ENCODE measurements around the gene GPR156. TPM values are rescaled to one million over a fixed set of nuclear protein-coding genes. Genes with fewer than 3 reads are reported as not detected.

The GPR156 gene
- polyA plus RNA-seq, 3 donors from 2014 or later: not detected

DNA sequence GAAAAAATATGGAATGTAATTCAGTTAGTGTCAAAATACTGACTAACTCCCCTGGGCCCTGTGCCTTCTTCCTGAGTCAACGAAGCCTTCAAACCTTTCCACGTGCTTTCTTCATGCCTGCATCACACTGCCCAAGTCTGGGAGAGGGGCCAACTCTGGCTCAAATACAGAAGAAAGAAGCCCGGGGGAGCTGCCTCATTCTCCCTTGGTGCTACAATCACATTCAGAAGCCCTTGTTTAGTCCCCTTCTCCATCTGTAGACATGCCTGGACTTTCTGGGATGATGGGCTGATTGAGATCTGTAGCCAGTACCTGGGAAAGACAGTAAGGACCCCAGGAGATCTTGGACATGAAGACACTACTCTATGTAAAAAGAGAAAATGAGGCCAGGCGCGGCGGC is 113.0 kb downstream of the GPR156 start:
- no peak for DNase-seq
- Mint-ChIP-seq H3K4me3 (no peak overlapping the region), H3K27ac (no peak overlapping the region), H3K4me1 (no peaks in the 10 kb centered on the region), H3K9me3 (no peaks in the 10 kb centered on the region), H3K27me3 (ENCODE audit: low read depth in 3 of 3) (peaks cover 0 to 4% (median 2%) of the 10 kb centered on the region in 3 donors), H3K36me3 (no peaks in the 10 kb centered on the region)

DNA sequence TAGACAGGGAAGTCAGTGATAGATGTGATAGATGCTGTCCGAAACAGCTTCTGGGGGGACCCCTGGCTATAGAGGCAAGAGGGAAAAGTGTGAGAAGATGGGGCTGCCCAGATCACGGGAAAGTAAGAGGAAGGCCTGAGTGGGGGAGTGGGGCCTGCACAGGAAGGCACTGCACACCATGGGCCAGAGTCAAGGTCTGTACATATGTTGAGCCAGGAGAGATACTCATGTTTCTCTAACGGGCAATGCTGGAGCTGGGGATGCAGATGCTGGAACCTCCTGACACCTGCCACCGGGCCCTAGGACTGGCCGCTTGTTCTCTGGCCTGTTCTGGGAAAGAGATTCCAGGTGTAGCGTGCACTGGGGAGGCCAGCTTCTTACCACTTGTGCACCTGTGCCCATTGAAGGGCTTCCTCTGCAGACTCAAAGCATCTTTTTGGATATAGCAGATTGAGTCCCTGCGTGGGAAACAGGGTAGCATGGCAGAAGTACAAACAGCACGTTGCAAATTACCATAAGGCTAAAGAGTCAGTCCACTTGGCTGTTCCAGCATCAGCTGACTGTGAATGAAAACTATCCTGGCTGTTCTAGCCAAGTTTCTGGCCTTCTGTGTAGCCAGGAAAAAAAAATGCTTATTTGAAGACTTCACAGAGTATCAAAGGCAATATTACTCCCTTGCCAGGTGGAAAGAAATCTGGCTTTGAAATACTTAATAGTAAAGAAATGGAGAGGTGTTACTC is 113.7 kb downstream of the GPR156 start:
- H3K4me3 Mint-ChIP-seq: no peak overlapping the region
- H3K9me3 Mint-ChIP-seq: no peaks in the 10 kb centered on the region
- H3K36me3 Mint-ChIP-seq: no peaks in the 10 kb centered on the region
- H3K27ac Mint-ChIP-seq: no peak overlapping the region
- H3K4me1 Mint-ChIP-seq: no peaks in the 10 kb centered on the region
- no peak for DNase-seq
- H3K27me3 Mint-ChIP-seq (ENCODE audit: low read depth in 3 of 3): peaks cover 0 to 4% (median 0%) of the 10 kb centered on the region in 3 donors

DNA sequence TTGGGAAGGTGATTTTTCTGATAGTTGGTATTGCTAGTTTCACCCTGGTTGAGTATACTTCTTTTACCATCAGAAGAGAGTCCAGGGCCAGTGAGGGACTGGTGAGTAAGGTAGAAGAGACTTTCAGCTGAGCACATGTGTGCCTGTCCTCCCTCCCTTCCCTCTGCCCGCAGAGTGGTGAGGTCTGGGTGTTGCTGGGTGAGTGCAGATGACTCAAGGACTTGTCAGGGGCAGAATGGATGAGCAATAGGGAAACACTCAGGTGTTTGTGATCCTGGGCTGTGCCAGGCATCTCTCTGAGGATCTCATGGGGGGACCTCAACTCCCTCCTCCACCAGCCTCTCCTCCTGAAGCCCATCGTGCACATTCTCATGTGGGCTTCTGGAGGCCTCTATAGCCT is 114.8 kb downstream of the GPR156 start:
- Mint-ChIP-seq H3K9me3 (no peaks in the 10 kb centered on the region), H3K27ac (no peak overlapping the region), H3K4me3 (no peak overlapping the region), H3K36me3 (no peaks in the 10 kb centered on the region), H3K4me1 (no peaks in the 10 kb centered on the region), H3K27me3 (ENCODE audit: low read depth in 3 of 3) (peaks cover 0 to 4% (median 1%) of the 10 kb centered on the region in 3 donors)
- DNase-seq: no peak

DNA sequence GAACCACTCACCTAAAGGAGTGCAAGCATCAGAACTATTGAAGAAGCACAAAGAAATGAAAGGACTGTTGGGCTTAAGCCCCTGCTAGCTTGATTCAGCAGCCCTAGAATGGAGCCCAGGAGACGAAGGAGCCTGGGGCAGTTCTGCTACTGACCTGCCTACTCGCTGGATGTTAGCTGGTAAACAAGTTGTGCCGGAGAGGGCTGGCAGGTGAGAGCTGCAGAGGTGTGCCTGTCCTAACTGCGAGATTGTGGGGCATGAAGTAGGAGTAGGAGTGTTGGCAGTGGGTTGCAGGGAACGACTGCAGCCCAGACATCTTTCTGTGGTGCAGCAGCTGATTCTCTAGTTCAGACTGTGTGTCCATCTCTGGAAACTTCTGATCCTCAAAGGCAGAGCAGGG is 115.6 kb downstream of the GPR156 start:
- H3K27me3 Mint-ChIP-seq (ENCODE audit: low read depth in 3 of 3): peaks cover 1 to 4% (median 1%) of the 10 kb centered on the region in 3 donors
- no peak overlapping the region for H3K4me3 Mint-ChIP-seq
- H3K9me3 Mint-ChIP-seq: no peaks in the 10 kb centered on the region
- H3K27ac Mint-ChIP-seq: no peak overlapping the region
- DNase-seq: no peak
- H3K4me1 Mint-ChIP-seq: no peaks in the 10 kb centered on the region
- H3K36me3 Mint-ChIP-seq: no peaks in the 10 kb centered on the region

DNA sequence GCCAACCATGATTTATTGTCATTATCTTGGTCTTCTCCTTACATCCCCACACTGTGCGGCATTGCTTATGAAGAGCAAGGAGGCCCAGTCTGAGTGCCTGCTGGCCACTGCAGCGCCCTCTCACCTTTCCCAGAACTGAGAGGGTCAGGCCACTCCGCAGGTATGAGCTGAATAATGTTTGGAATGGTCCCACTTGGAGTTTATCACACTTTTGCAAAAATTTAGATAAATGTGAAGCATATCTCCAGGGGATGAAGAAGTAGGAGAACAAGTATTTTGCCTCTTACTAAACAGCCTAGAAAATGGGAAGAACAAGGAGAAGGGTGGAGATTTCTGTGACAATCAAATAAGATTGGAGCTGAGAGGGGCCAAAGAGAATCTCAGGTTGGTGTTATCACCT is 116.4 kb downstream of the GPR156 start:
- H3K27ac Mint-ChIP-seq: no peak overlapping the region
- no peak for DNase-seq
- no peaks in the 10 kb centered on the region for H3K36me3 Mint-ChIP-seq
- H3K27me3 Mint-ChIP-seq (ENCODE audit: low read depth in 3 of 3): peaks cover 1 to 4% (median 1%) of the 10 kb centered on the region in 3 donors
- H3K4me1 Mint-ChIP-seq: no peaks in the 10 kb centered on the region
- no peak overlapping the region for H3K4me3 Mint-ChIP-seq
- H3K9me3 Mint-ChIP-seq: no peaks in the 10 kb centered on the region

DNA sequence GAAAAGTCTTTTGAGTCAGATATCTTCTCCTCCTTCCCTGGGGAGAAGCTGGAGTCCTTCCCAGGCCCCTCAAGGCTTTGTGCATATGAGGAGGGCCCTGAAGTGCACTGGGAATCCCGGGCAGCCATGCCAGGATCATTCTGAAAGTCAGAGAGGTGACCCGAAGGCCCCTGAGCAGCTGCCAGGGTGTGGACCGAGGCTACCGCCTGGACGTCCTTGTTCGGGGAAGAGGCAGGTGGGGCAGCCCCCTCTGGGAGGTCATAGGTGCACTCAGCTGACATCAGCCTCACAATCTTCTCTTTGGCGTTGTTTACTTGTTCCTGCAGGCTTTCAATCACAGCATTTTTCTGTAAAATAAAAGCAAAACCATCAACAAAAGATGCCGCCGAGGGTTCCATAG is 117.0 kb downstream of the GPR156 start:
- H3K9me3 Mint-ChIP-seq: no peaks in the 10 kb centered on the region
- no peak for DNase-seq
- no peak overlapping the region for H3K27ac Mint-ChIP-seq
- no peak overlapping the region for H3K4me3 Mint-ChIP-seq
- no peaks in the 10 kb centered on the region for H3K4me1 Mint-ChIP-seq
- H3K36me3 Mint-ChIP-seq: no peaks in the 10 kb centered on the region
- H3K27me3 Mint-ChIP-seq (ENCODE audit: low read depth in 3 of 3): peaks cover 1 to 4% (median 3%) of the 10 kb centered on the region in 3 donors

DNA sequence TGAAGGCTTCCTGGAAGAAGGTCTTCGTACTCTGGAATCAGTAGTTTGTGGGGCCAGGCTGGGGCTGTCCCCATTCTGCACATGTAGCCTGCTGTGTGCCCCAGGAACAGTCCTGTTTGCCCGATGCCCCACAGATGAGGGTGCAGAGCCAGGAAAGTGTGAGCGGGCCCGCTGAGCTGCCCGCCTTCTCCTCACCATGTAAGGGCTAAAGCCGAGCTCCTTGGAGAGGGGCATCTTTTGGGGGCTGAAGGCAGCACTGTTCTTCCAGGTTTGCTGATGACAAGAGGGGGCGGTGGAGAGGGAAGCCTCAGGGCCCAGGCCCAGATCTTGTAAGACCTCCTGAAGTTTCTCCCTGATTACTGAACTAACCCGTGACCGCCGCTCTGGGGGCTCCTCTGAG is 117.5 kb downstream of the GPR156 start:
- Mint-ChIP-seq H3K27ac (no peak overlapping the region), H3K36me3 (no peaks in the 10 kb centered on the region), H3K4me3 (no peak overlapping the region), H3K4me1 (no peaks in the 10 kb centered on the region), H3K9me3 (no peaks in the 10 kb centered on the region), H3K27me3 (ENCODE audit: low read depth in 3 of 3) (peaks cover 1 to 4% (median 3%) of the 10 kb centered on the region in 3 donors)
- no peak for DNase-seq

DNA sequence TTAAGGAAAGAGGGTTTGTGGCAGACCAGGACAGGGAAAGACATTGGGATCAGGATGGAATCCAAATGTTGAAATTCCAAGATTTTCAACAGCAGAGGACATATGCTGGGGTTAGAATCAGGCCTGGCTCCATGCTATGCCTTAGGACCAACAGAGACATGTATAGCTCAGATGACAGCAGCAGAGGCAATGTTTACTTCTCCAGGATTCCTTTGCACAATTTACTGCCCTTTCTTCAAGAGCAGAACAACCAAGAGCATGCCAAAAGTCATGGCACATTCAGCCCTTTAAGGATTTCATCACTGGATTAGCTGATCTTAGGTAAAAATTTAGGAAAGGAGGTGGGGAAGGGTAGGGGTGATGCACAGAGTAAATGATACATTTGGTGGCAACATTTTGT is 121.2 kb downstream of the GPR156 start:
- no peak for DNase-seq
- H3K27me3 Mint-ChIP-seq (ENCODE audit: low read depth in 3 of 3): peaks cover 1 to 4% (median 2%) of the 10 kb centered on the region in 3 donors
- no peak overlapping the region for H3K27ac Mint-ChIP-seq
- no peak overlapping the region for H3K4me3 Mint-ChIP-seq
- no peaks in the 10 kb centered on the region for H3K9me3 Mint-ChIP-seq
- no peaks in the 10 kb centered on the region for H3K36me3 Mint-ChIP-seq
- no peaks in the 10 kb centered on the region for H3K4me1 Mint-ChIP-seq

DNA sequence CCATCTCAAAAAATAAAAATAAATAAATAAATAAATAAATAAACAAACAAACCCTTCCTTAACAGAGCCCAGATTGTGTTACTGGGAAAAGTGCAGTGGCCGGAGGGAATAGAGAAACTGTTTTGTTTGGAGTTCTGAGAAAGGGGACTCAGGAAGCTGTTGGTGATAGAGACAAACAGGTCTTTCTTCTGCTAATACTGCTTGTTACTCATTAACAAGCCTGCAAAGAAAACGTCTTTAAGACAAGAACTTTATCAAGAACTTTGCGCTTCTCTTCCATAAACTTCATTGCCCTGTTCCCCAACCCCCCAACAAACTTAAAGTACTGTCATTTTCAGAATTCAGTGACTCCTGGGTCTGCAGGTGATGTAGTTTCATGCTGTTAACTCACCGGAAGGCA is 122.0 kb downstream of the GPR156 start:
- peaks cover 1 to 4% (median 2%) of the 10 kb centered on the region in 3 donors for H3K27me3 Mint-ChIP-seq (ENCODE audit: low read depth in 3 of 3)
- no peaks in the 10 kb centered on the region for H3K4me1 Mint-ChIP-seq
- peaks cover 0 to 1% (median 0%) of the 10 kb centered on the region in 6 donors for H3K9me3 Mint-ChIP-seq
- H3K4me3 Mint-ChIP-seq: no peak overlapping the region
- no peak overlapping the region for H3K27ac Mint-ChIP-seq
- no peak for DNase-seq
- H3K36me3 Mint-ChIP-seq: no peaks in the 10 kb centered on the region

DNA sequence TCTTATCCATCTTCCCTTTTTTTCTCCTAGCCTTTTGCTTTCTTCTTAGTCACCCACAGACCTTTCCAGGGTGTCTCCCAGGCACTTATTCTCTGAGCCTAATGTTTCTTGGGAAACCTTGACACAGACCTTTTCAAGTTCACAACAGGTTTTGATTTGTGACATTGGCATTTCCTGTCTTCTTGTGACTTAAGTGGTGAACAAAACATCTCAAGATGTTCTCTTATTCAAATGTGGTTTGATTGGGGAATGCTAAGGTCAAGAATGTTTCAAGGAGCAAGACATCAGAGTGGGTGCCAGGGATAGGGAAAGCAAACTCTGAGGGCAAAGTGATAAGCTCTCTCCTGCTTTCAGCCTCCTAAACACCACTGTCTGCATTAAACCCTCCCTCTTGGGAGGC is 122.6 kb downstream of the GPR156 start:
- H3K36me3 Mint-ChIP-seq: no peaks in the 10 kb centered on the region
- DNase-seq: no peak
- H3K4me3 Mint-ChIP-seq: no peak overlapping the region
- H3K27me3 Mint-ChIP-seq (ENCODE audit: low read depth in 3 of 3): peaks cover 1 to 4% (median 2%) of the 10 kb centered on the region in 3 donors
- peaks cover 0 to 1% (median 0%) of the 10 kb centered on the region in 6 donors for H3K9me3 Mint-ChIP-seq
- no peaks in the 10 kb centered on the region for H3K4me1 Mint-ChIP-seq
- no peak overlapping the region for H3K27ac Mint-ChIP-seq

DNA sequence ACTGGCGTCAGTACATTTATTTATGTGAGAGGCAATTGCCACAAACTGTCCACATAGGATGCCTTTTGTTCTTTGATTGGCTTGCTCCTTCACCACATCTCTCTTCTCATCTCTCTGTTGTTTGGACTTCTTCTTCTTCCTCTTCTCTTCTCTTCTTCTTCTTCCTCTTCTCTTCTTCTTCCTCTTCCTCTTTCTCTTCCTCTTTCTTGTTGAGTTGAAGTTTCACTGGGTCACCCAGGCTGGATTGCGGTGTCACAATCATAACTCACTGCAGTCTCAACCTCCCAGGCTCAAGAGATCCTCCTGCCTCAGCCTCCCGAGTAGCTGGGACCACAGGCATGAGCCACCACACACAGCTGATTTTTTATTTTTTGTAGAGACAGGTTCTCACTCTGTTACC is 123.1 kb downstream of the GPR156 start:
- H3K27ac Mint-ChIP-seq: no peak overlapping the region
- no peaks in the 10 kb centered on the region for H3K36me3 Mint-ChIP-seq
- no peak for DNase-seq
- H3K27me3 Mint-ChIP-seq (ENCODE audit: low read depth in 3 of 3): peaks cover 1 to 4% (median 2%) of the 10 kb centered on the region in 3 donors
- no peak overlapping the region for H3K4me3 Mint-ChIP-seq
- H3K9me3 Mint-ChIP-seq: peaks cover 0 to 1% (median 0%) of the 10 kb centered on the region in 6 donors
- H3K4me1 Mint-ChIP-seq: no peaks in the 10 kb centered on the region

DNA sequence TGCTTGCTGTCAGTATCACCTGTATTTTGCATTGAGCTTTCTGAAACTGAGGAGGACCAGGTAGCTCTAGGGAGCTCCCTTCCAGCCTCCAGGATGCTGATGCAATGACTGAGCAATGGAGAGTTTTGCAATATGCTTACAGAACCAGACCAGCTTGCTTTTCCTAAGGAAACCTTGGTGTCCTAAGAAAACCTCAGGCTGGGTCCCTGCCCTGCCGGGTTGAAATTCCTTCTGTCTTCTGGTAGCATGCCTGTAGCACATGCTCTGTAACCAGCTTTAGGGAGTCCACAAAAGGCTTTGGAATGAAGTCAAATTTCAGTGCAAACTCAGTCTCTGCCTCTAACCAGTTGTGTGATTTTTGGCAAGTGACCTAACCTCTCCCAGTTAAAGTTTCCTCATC is 125.0 kb downstream of the GPR156 start:
- no peak for DNase-seq
- Mint-ChIP-seq H3K27ac (no peak overlapping the region), H3K9me3 (peaks cover 0 to 8% (median 5%) of the 10 kb centered on the region in 6 donors), H3K27me3 (ENCODE audit: low read depth in 3 of 3) (peaks cover 0 to 6% (median 2%) of the 10 kb centered on the region in 3 donors), H3K4me1 (no peaks in the 10 kb centered on the region), H3K4me3 (no peak overlapping the region), H3K36me3 (peaks cover 0 to 4% (median 0%) of the 10 kb centered on the region in 3 donors)

DNA sequence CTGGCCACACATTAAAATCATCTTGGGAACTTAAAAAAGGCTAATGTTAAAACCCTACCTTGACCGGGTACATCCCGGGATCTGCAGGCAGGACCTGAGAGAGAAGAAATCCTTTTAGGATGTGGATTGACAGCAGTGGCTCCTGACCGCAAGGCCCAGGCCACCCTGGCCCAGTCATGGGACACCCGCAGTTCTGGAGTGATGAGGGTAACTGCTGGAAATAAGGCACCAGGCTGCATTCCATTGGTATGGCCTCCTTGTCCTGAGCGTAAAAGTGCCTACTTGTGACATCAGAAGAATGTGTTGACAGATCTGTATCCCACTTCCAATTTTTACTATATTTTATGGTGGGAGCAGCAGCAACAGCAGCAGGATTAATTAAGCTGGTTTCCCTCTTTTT is 127.3 kb downstream of the GPR156 start:
- H3K36me3 Mint-ChIP-seq: peaks cover 0 to 4% (median 0%) of the 10 kb centered on the region in 3 donors
- H3K4me3 Mint-ChIP-seq: no peak overlapping the region
- DNase-seq: no peak
- H3K9me3 Mint-ChIP-seq: peaks cover 0 to 9% (median 6%) of the 10 kb centered on the region in 6 donors
- no peak overlapping the region for H3K27ac Mint-ChIP-seq
- no peaks in the 10 kb centered on the region for H3K4me1 Mint-ChIP-seq
- H3K27me3 Mint-ChIP-seq (ENCODE audit: low read depth in 3 of 3): peaks cover under 1 to 7% (median 7%) of the 10 kb centered on the region in 3 donors

DNA sequence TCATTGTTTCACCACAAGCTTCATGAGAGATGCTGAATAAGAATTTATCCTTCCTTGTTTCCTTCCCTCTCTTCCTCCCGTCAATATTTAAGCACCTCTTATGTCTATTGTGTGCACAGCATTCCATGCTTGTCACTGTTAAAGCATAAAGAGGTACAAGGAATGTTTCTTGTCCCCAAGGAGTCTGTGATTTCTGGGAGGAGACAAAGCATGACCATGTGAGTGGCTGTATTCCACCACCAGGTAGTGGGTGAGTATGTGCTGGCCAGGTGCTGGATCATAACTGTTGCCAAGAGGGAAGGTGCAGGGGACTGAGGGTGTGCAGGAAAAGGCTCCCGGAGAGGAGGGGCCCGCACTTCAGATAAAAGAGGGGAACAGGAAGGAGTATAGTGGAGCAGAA is 127.9 kb downstream of the GPR156 start:
- Mint-ChIP-seq H3K4me1 (no peaks in the 10 kb centered on the region), H3K27ac (no peak overlapping the region), H3K9me3 (peaks cover 0 to 9% (median 6%) of the 10 kb centered on the region in 6 donors), H3K27me3 (ENCODE audit: low read depth in 3 of 3) (peaks cover 5 to 8% (median 8%) of the 10 kb centered on the region in 3 donors), H3K4me3 (no peak overlapping the region), H3K36me3 (peaks cover 0 to 4% (median 0%) of the 10 kb centered on the region in 3 donors)
- DNase-seq: no peak

DNA sequence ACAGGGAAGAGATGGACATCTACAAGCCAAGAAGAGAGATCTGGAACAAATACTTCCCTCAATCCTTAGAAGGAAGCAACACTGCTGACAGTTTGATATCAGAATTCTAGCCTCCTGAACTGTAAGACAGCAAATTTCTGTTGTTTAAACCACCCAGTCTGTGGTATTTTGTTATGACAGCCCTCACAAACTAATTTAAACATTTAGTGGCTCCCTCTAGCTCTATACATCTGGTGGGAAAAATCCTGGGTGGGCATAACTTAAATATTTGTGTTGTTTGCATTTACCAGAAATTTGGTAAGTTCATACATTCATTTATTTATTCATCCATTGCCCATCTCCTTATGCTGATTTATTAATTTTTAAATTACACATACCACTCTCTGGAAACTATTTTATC is 128.3 kb downstream of the GPR156 start:
- Mint-ChIP-seq H3K27me3 (ENCODE audit: low read depth in 3 of 3) (peaks cover 5 to 10% (median 8%) of the 10 kb centered on the region in 3 donors), H3K36me3 (peaks cover 0 to 4% (median 0%) of the 10 kb centered on the region in 3 donors), H3K9me3 (peaks cover 0 to 9% (median 6%) of the 10 kb centered on the region in 6 donors), H3K4me1 (no peaks in the 10 kb centered on the region), H3K4me3 (no peak overlapping the region), H3K27ac (no peak overlapping the region)
- DNase-seq: no peak
